Measurements from ENCODE around the gene KLHL29. TPM values are rescaled to one million over a fixed set of nuclear protein-coding genes. Genes with fewer than 3 reads are reported as not detected.

KLHL29 gene
- total RNA-seq, 1 donor from 2014 or later, result 5.5 TPM

GRCh38 chr2:23705771-23706612 lies 321.0 kb downstream of the KLHL29 start:
- Mint-ChIP-seq H3K9me3 (ENCODE audit: unreplicated experiment) (peaks cover 2% of the 10 kb centered on the region), H3K36me3 (ENCODE audit: low read depth, unreplicated experiment) (peaks cover 32% of the 10 kb centered on the region), H3K27me3 (ENCODE audit: low read depth, unreplicated experiment) (no peaks in the 10 kb centered on the region), H3K4me1 (ENCODE audit: low read depth, unreplicated experiment) (no peaks in the 10 kb centered on the region), H3K27ac (ENCODE audit: unreplicated experiment) (no peak overlapping the region), H3K4me3 (ENCODE audit: unreplicated experiment) (no peak overlapping the region)
- no peaks in the 10 kb centered on the region for H3K9me3 ChIP-seq (ENCODE audit: insufficient read depth, low read depth, low read length)
- H3K9ac ChIP-seq (ENCODE audit: low read length), result no peak overlapping the region
- no peaks in the 10 kb centered on the region for H3K4me1 ChIP-seq (ENCODE audit: insufficient read depth, low read length)
- FAIRE-seq (no peak), DNase-seq (ENCODE audit: low read depth) (no peak)
- no peaks in the 10 kb centered on the region for H3K79me2 ChIP-seq (ENCODE audit: insufficient read depth, low read length)
- no peaks in the 10 kb centered on the region for H3K27me3 ChIP-seq (ENCODE audit: insufficient read depth, low read length)
- TF ChIP-seq CTCF (IDR thresholded peaks at IDR 0.05; ENCODE audit: insufficient read depth, low read depth, low read length) (no peak), EZH2 (IDR thresholded peaks at IDR 0.05; ENCODE audit: insufficient read depth, low read length) (no peak)
- no peak overlapping the region for H3K4me2 ChIP-seq (ENCODE audit: low read length)
- no peaks in the 10 kb centered on the region for H4K20me1 ChIP-seq (ENCODE audit: insufficient read depth, low read length)
- no peak overlapping the region for H3K27ac ChIP-seq (ENCODE audit: low read depth, low read length)
- H3K36me3 ChIP-seq (ENCODE audit: insufficient read depth, low read length), result no peaks in the 10 kb centered on the region
- H2AFZ ChIP-seq (ENCODE audit: low read depth, low read length), result no peak overlapping the region
- H3K4me3 ChIP-seq (ENCODE audit: insufficient read depth, low read depth, low read length), result no peak overlapping the region

GRCh38 chr2:23706613-23707078 lies 321.7 kb downstream of the KLHL29 start:
- H3K27ac Mint-ChIP-seq (ENCODE audit: unreplicated experiment), result no peak overlapping the region
- no peak overlapping the region for H3K4me2 ChIP-seq (ENCODE audit: low read length)
- no peak overlapping the region for H3K4me3 Mint-ChIP-seq (ENCODE audit: unreplicated experiment)

More at GRCh38 chr2:23706613-23707078, 321.7 kb downstream of the KLHL29 start:
- Histone ChIP-seq H3K27me3 (ENCODE audit: insufficient read depth, low read length) (no peaks in the 10 kb centered on the region), H3K9ac (ENCODE audit: low read length) (no peak overlapping the region), H4K20me1 (ENCODE audit: insufficient read depth, low read length) (no peaks in the 10 kb centered on the region), H3K36me3 (ENCODE audit: insufficient read depth, low read length) (no peaks in the 10 kb centered on the region), H2AFZ (ENCODE audit: low read depth, low read length) (no peak overlapping the region), H3K79me2 (ENCODE audit: insufficient read depth, low read length) (no peaks in the 10 kb centered on the region), H3K4me3 (ENCODE audit: insufficient read depth, low read depth, low read length) (no peak overlapping the region), H3K27ac (ENCODE audit: low read depth, low read length) (no peak overlapping the region), H3K4me1 (ENCODE audit: insufficient read depth, low read length) (no peaks in the 10 kb centered on the region), H3K9me3 (ENCODE audit: insufficient read depth, low read depth, low read length) (no peaks in the 10 kb centered on the region)
- no peak for TF ChIP-seq CTCF (IDR thresholded peaks at IDR 0.05; ENCODE audit: insufficient read depth, low read depth, low read length)
- TF ChIP-seq EZH2 (IDR thresholded peaks at IDR 0.05; ENCODE audit: insufficient read depth, low read length), result no peak
- no peaks in the 10 kb centered on the region for H3K27me3 Mint-ChIP-seq (ENCODE audit: low read depth, unreplicated experiment)
- peaks cover 1% of the 10 kb centered on the region for H3K9me3 Mint-ChIP-seq (ENCODE audit: unreplicated experiment)
- DNase-seq (ENCODE audit: low read depth), result no peak
- peaks cover 28% of the 10 kb centered on the region for H3K36me3 Mint-ChIP-seq (ENCODE audit: low read depth, unreplicated experiment)
- no peaks in the 10 kb centered on the region for H3K4me1 Mint-ChIP-seq (ENCODE audit: low read depth, unreplicated experiment)
- no peak for FAIRE-seq
